ENCODE results near the gene RFX2. TPM values are rescaled to one million over a fixed set of nuclear protein-coding genes. Genes with fewer than 3 reads are reported as not detected.

The RFX2 gene
- total RNA-seq, 1 donor from 2014 or later: 18.0 TPM

DNA sequence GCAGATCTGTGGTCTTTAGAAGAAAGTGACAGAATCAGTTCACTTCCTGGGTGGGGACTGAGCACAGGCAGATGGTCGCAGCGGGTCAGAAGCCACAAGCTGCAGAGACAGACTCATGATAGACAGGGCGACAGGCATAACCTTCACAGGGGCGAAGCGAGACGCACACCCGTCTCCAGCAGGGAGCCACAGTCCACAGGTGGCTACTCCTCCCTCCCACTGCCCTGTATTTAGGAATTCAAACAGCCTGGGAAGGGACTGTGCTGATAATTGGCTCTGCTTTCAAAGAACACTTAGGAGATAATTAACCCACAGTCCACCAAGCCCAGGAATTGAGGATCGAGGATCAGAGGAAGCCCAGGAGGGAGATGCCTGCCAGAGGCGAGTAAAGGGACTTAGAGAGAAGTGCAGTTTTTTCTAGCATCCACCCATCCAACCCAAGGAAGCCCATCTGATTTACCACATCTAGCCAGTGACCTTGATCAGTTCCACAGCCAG is 23.2 kb downstream of the RFX2 start:
- TF ChIP-seq, protein P1, sequence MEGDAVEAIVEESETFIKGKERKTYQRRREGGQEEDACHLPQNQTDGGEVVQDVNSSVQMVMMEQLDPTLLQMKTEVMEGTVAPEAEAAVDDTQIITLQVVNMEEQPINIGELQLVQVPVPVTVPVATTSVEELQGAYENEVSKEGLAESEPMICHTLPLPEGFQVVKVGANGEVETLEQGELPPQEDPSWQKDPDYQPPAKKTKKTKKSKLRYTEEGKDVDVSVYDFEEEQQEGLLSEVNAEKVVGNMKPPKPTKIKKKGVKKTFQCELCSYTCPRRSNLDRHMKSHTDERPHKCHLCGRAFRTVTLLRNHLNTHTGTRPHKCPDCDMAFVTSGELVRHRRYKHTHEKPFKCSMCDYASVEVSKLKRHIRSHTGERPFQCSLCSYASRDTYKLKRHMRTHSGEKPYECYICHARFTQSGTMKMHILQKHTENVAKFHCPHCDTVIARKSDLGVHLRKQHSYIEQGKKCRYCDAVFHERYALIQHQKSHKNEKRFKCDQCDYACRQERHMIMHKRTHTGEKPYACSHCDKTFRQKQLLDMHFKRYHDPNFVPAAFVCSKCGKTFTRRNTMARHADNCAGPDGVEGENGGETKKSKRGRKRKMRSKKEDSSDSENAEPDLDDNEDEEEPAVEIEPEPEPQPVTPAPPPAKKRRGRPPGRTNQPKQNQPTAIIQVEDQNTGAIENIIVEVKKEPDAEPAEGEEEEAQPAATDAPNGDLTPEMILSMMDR (conservative IDR thresholded peaks at IDR 0.05): no peak
- Mint-ChIP-seq H3K4me3 (peak overlapping the region; percentile 81), H3K9me3 (no peaks in the 10 kb centered on the region), H3K4me1 (ENCODE audit: unreplicated experiment) (peaks cover 31% of the 10 kb centered on the region), H3K36me3 (no peaks in the 10 kb centered on the region), H3K27ac (peak overlapping the region; percentile 97), H3K27me3 (no peaks in the 10 kb centered on the region)
- no peak for DNase-seq (ENCODE audit: extremely low spot score, unreplicated experiment)

DNA sequence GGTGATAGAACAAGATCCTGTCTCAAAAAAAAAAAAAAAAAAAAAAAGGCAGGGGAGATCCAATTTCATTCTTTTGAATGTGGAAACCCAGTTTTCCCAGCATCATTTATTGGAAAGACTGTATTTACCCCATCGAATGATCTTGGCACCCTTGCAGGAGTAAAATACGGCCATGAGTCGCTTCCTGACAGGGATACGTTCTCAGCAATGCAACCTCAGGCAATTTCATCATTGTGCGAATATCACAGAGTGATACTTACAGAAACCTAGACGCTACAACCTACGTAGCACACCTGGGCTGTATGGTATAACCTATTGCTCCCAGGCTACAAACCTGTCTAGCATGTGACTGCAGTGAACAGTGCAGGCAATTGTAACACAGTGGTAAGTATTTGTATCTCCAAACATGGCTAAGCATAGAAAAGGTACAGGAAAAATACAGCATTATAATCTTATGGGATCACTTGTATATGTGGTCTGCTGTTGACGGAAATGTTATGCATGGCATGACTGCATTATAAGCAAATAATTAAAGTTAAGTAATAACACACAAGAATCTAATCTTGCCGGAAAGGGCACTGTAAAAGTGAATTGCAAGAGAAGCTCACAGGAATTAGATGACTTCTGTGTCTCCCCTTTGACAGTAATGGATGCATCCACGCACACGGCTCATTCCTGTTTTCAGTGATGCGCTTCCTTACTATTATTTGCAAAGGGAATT is 24.1 kb downstream of the RFX2 start:
- Mint-ChIP-seq H3K9me3 (no peaks in the 10 kb centered on the region), H3K27ac (peak overlapping the region; percentile 97), H3K4me3 (peak overlapping the region; percentile 81), H3K36me3 (no peaks in the 10 kb centered on the region), H3K27me3 (no peaks in the 10 kb centered on the region), H3K4me1 (ENCODE audit: unreplicated experiment) (peaks cover 22% of the 10 kb centered on the region)
- TF ChIP-seq, protein P1 (conservative IDR thresholded peaks at IDR 0.05): no peak
- no peak for DNase-seq (ENCODE audit: extremely low spot score, unreplicated experiment)

GRCh38 chr19:6084821-6085220 is 25.5 kb downstream of the RFX2 start:
- H3K36me3 Mint-ChIP-seq: no peaks in the 10 kb centered on the region
- no peaks in the 10 kb centered on the region for H3K9me3 Mint-ChIP-seq
- TF ChIP-seq, protein P1 (conservative IDR thresholded peaks at IDR 0.05): no peak
- H3K4me3 Mint-ChIP-seq: no peak overlapping the region
- H3K27ac Mint-ChIP-seq: no peak overlapping the region
- no peak for DNase-seq (ENCODE audit: extremely low spot score, unreplicated experiment)
- H3K27me3 Mint-ChIP-seq: no peaks in the 10 kb centered on the region
- peaks cover 21% of the 10 kb centered on the region for H3K4me1 Mint-ChIP-seq (ENCODE audit: unreplicated experiment)

GRCh38 chr19:6079107-6079506 is 31.2 kb downstream of the RFX2 start:
- Mint-ChIP-seq H3K27ac (peak overlapping the region; percentile 36), H3K9me3 (no peaks in the 10 kb centered on the region), H3K4me1 (ENCODE audit: unreplicated experiment) (peaks cover 24% of the 10 kb centered on the region), H3K27me3 (peaks cover 2% of the 10 kb centered on the region), H3K4me3 (no peak overlapping the region), H3K36me3 (peaks cover 3% of the 10 kb centered on the region)
- no peak for DNase-seq (ENCODE audit: extremely low spot score, unreplicated experiment)
- TF ChIP-seq, protein P1 (conservative IDR thresholded peaks at IDR 0.05): no peak

- no peaks in the 10 kb centered on the region for H3K9me3 Mint-ChIP-seq
- H3K4me1 Mint-ChIP-seq (ENCODE audit: unreplicated experiment): peaks cover 24% of the 10 kb centered on the region
- no peak overlapping the region for H3K27ac Mint-ChIP-seq
- no peak overlapping the region for H3K4me3 Mint-ChIP-seq
- TF ChIP-seq, protein P1 (conservative IDR thresholded peaks at IDR 0.05): no peak
- no peak for DNase-seq (ENCODE audit: extremely low spot score, unreplicated experiment)
- H3K36me3 Mint-ChIP-seq: peaks cover 3% of the 10 kb centered on the region
- H3K27me3 Mint-ChIP-seq: peaks cover 2% of the 10 kb centered on the region
These were observed 32.2 kb downstream of the RFX2 start for GRCh38 chr19:6078068-6078467.
